DND-41 (cell line): Measurements from ENCODE around the gene FAM110A.
"Not testable (repeated sequence)": the region's sequence is repeated elsewhere in the genome, so short reads cannot be mapped to it uniquely, and the experiment has no call there.

Source experiments
- ATAC-seq: fragments of 200-7000 bp; cut with Tn5 transposase; 3 replicates; pipeline ENCODE4 v1.9.1; 2021; ENCODE audit warnings: low read depth; ENCODE audit not compliant: insufficient read depth
- DNase-seq: peaks from one replicate; pipeline ENCODE4 v3.0.0-alpha.2; 2020
- H2AFZ ChIP-seq: 2 replicates; pipeline ENCODE4 v1.6.0; 2012; ENCODE audit warnings: low read depth, low read length
- H3K27ac ChIP-seq: 2 replicates; pipeline ENCODE4 v1.5.1; 2012; ENCODE audit warnings: low read length, inconsistent platforms
- H3K27me3 ChIP-seq: fragments of 200-600 bp; sonication (generic); 2 replicates; pipeline ENCODE4 v1.6.0; 2012; ENCODE audit warnings: low read length, mild to moderate bottlenecking, inconsistent platforms; ENCODE audit not compliant: insufficient read depth, poor library complexity
- H3K36me3 ChIP-seq: 2 replicates; pipeline ENCODE4 v1.5.1; 2012; ENCODE audit warnings: low read length, inconsistent platforms; ENCODE audit not compliant: insufficient read depth
- H3K4me1 ChIP-seq: 2 replicates; pipeline ENCODE4 v1.5.1; 2012; ENCODE audit warnings: mild to moderate bottlenecking, low read length; ENCODE audit not compliant: insufficient read depth
- H3K4me2 ChIP-seq: 2 replicates; pipeline ENCODE4 v1.6.0; 2012; ENCODE audit warnings: mild to moderate bottlenecking, moderate library complexity, low read length, inconsistent platforms; ENCODE audit not compliant: insufficient read depth
- H3K4me3 ChIP-seq, 2 experiments: fragments of 200-600 bp in 1 of 2; shearing (Covaris generic) in 1 of 2; 2 replicates each; pipeline ENCODE4 v1.5.1; 2012 to 2016; ENCODE audit warnings: inconsistent platforms in 2 of 2, low read length in 2 of 2, mild to moderate bottlenecking in 2 of 2, low read depth in 1 of 2, moderate library complexity in 1 of 2
- H3K79me2 ChIP-seq: 2 replicates; pipeline ENCODE4 v1.6.0; 2012; ENCODE audit warnings: low read length, inconsistent platforms; ENCODE audit not compliant: insufficient read depth
- H3K9ac ChIP-seq: 2 replicates; pipeline ENCODE4 v1.6.0; 2012; ENCODE audit warnings: low read depth, mild to moderate bottlenecking, inconsistent platforms, low read length, moderate library complexity
- H3K9me3 ChIP-seq: 2 replicates; pipeline ENCODE4 v1.5.1; 2012; ENCODE audit warnings: low read length, moderate library complexity, mild to moderate bottlenecking, inconsistent platforms; ENCODE audit not compliant: insufficient read depth, severe bottlenecking
- H4K20me1 ChIP-seq: 2 replicates; pipeline ENCODE4 v1.6.0; 2012; ENCODE audit warnings: low read length; ENCODE audit not compliant: insufficient read depth
- EZH2 ChIP-seq: IDR thresholded peaks from 3 replicates; pipeline ENCODE4 v1.6.1; 2012; ENCODE audit warnings: borderline replicate concordance, low read depth, mild to moderate bottlenecking, moderate library complexity, low read length, inconsistent platforms; ENCODE audit not compliant: severe bottlenecking
- TF ChIP-seq, protein P1 (sequence below): IDR thresholded peaks from 2 replicates; pipeline ENCODE4 v1.5.1; 2012; ENCODE audit warnings: borderline replicate concordance, low read length, moderate library complexity, mild to moderate bottlenecking; ENCODE audit not compliant: poor library complexity, severe bottlenecking; ENCODE audit errors: extremely low read depth

The FAM110A gene

DNA sequence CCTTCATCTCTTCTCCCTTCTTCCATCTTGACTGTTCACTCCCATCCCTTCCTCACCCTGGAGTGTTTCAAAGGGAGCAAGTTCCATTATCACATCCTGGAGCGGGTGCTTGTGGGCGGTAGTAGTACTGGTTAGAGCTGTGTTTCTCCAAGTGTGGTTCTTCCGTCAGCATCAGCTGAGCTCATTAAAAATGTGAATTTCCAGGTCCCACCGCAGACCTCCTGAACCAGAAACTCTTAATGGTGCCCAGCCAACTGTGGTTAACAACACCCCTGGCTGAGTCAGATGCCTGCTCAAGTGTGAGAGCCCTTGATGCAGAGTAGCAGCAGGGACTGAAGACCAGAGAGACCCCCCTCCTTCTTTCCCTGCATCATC lies 58.2 kb downstream of the FAM110A start:
- no peaks in the 10 kb centered on the region for H3K4me1 ChIP-seq
- H3K4me2 ChIP-seq, result no peak overlapping the region
- H4K20me1 ChIP-seq, result peaks cover 7% of the 10 kb centered on the region
- DNase-seq (no peak), ATAC-seq (no peak)
- peaks cover 9% of the 10 kb centered on the region for H3K27me3 ChIP-seq
- H3K9me3 ChIP-seq, result no peaks in the 10 kb centered on the region
- H3K27ac ChIP-seq, result no peak overlapping the region
- no peak overlapping the region for H3K9ac ChIP-seq
- no peak for TF ChIP-seq EZH2
- TF ChIP-seq, protein P1, sequence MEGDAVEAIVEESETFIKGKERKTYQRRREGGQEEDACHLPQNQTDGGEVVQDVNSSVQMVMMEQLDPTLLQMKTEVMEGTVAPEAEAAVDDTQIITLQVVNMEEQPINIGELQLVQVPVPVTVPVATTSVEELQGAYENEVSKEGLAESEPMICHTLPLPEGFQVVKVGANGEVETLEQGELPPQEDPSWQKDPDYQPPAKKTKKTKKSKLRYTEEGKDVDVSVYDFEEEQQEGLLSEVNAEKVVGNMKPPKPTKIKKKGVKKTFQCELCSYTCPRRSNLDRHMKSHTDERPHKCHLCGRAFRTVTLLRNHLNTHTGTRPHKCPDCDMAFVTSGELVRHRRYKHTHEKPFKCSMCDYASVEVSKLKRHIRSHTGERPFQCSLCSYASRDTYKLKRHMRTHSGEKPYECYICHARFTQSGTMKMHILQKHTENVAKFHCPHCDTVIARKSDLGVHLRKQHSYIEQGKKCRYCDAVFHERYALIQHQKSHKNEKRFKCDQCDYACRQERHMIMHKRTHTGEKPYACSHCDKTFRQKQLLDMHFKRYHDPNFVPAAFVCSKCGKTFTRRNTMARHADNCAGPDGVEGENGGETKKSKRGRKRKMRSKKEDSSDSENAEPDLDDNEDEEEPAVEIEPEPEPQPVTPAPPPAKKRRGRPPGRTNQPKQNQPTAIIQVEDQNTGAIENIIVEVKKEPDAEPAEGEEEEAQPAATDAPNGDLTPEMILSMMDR, result no peak
- no peaks in the 10 kb centered on the region for H3K36me3 ChIP-seq
- no peak overlapping the region for H2AFZ ChIP-seq
- H3K79me2 ChIP-seq, result no peaks in the 10 kb centered on the region
- H3K4me3 ChIP-seq, result no peak overlapping the region

DNA sequence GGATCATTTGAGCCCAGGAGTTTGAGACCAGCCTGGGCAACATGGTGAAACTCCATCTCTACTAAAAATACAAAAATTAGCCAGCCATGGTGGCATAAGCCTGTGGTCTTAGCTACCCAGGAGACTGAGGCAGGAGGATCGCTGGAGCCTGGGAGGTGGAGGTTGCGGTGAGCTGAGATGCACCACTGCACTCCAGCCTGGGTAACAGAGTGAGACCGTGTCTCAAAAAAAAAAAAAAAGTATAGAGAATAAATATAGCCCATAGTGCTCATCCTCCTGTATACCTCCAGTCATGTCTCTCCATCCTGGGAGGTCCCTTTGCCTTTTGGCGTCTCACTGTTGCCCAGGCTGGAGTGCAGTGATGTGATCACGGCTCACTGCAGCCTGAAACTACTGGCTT lies 58.9 kb downstream of the FAM110A start:
- H3K9me3 ChIP-seq, H3K27me3 ChIP-seq, H3K9ac ChIP-seq, H2AFZ ChIP-seq, ATAC-seq, H3K27ac ChIP-seq, H3K4me2 ChIP-seq, H3K36me3 ChIP-seq, H4K20me1 ChIP-seq, H3K4me3 ChIP-seq, H3K4me1 ChIP-seq, DNase-seq, H3K79me2 ChIP-seq: not testable (repeated sequence)
